K562 (cell line): Measurements from ENCODE around the gene ANKRD23. TPM values are rescaled to one million over a fixed set of nuclear protein-coding genes. Genes with fewer than 3 reads are reported as not detected.

ENCODE experiments used
- ATAC-seq: fragments of 200-7000 bp; cut with Tn5 transposase; 3 replicates; pipeline ENCODE4 v1.9.1; 2020; ENCODE audit warnings: moderate library complexity
- BruUV-seq: library from RNA; stranded (reverse); fragments of 400-500 nt; replicated peaks from 2 replicates; lab custom pipeline; 2021; lab: Mats Ljungman, UMichigan
- CTCF ChIA-PET: fragments of 300-600 bp; formaldehyde crosslinking; extraction: SDS; loops from one replicate; lab custom pipeline; 2021; ENCODE audit warnings: low intra/inter-chr PET ratio; lab: Yijun Ruan, JAX
- POLR2A ChIA-PET: fragments of 300-600, 350-650 bp; sonication (Branson Sonifier 250); formaldehyde crosslinking; extraction: SDS; loops from one replicate; lab custom pipeline; 2021; ENCODE audit warnings: antibody characterized with exemption, inconsistent platforms; lab: Yijun Ruan, JAX
- DNase-seq, 4 experiments: peaks; one replicate each; pipeline versions ENCODE4 v3.0.0 to v3.0.0-alpha.2; 2011 to 2018; ENCODE audit warnings: low spot score in 3 of 4, mixed read lengths in 3 of 4; ENCODE audit errors: extremely low read depth in 1 of 4
- FAIRE-seq: peaks from 2 replicates; lab custom pipeline; 2011; peaks lifted over from hg19 to GRCh38; lab: Jason Lieb, UNC
- H2AFZ ChIP-seq: 2 replicates; pipeline ENCODE4 v1.6.0; 2011; ENCODE audit warnings: low read depth, low read length, control low read depth, inconsistent platforms
- H3K27ac ChIP-seq: fragments of 200-600 bp; 3 replicates; pipeline ENCODE4 v1.8.0; 2011; ENCODE audit warnings: low read depth, mild to moderate bottlenecking, control low read depth, inconsistent platforms, low read length, moderate library complexity, mixed read lengths; ENCODE audit errors: extremely low read depth
- H3K27me3 ChIP-seq, 2 experiments: fragments of 300-600 bp in 1 of 2; 2 replicates in 1 of 2; 3 replicates in 1 of 2; pipeline versions ENCODE4 v1.6.0 to v1.8.0; 2011; ENCODE audit warnings: inconsistent platforms in 2 of 2, low read length in 2 of 2, mild to moderate bottlenecking in 1 of 2, mixed read lengths in 1 of 2, moderate library complexity in 1 of 2; ENCODE audit not compliant: control insufficient read depth in 2 of 2, insufficient read depth in 2 of 2
- H3K36me3 ChIP-seq: fragments of 300-600 bp; 3 replicates; pipeline ENCODE4 v1.8.0; 2011; ENCODE audit warnings: mild to moderate bottlenecking, low read length, inconsistent platforms; ENCODE audit not compliant: control insufficient read depth, insufficient read depth
- H3K4me1 ChIP-seq, 2 experiments: fragments of 200-600 bp in 1 of 2; replicated peaks in 1 of 2; 2 replicates in 1 of 2; 3 replicates in 1 of 2; pipeline versions ENCODE4 v1.5.1 to v1.8.0; 2011; ENCODE audit warnings: inconsistent platforms in 2 of 2, low read length in 2 of 2, mild to moderate bottlenecking in 1 of 2, mixed read lengths in 1 of 2, moderate library complexity in 1 of 2; ENCODE audit not compliant: control insufficient read depth in 2 of 2, insufficient read depth in 2 of 2
- H3K4me2 ChIP-seq: 2 replicates; pipeline ENCODE4 v1.6.1; 2011; ENCODE audit warnings: low read length, control low read depth, inconsistent platforms, mixed read lengths; ENCODE audit not compliant: insufficient read depth
- H3K4me3 ChIP-seq: fragments of 200-600 bp; sonication (generic), shearing (Covaris generic); 2 replicates; pipeline ENCODE4 v1.5.1; 2016; ENCODE audit warnings: control low read depth, inconsistent platforms
- H3K79me2 ChIP-seq: fragments of 200-600 bp; 3 replicates; pipeline ENCODE4 v1.8.0; 2011; ENCODE audit warnings: low read length, inconsistent platforms; ENCODE audit not compliant: control insufficient read depth, insufficient read depth
- H3K9ac ChIP-seq, 2 experiments: 2 replicates each; pipeline versions ENCODE4 v1.6.0 to v1.6.1; 2011; ENCODE audit warnings: low read depth in 2 of 2, low read length in 2 of 2, control low read depth in 1 of 2, inconsistent platforms in 1 of 2, mild to moderate bottlenecking in 1 of 2, mixed read lengths in 1 of 2; ENCODE audit not compliant: insufficient read depth in 1 of 2
- H3K9me1 ChIP-seq: one replicate; pipeline ENCODE4 v1.6.0; 2011; ENCODE audit warnings: inconsistent platforms, mild to moderate bottlenecking, low read length, moderate library complexity; ENCODE audit not compliant: control insufficient read depth, insufficient read depth
- H3K9me3 ChIP-seq: replicated peaks from 2 replicates; pipeline ENCODE4 v1.5.1; 2011; ENCODE audit warnings: low read depth, low read length, inconsistent platforms; ENCODE audit not compliant: control insufficient read depth, insufficient read depth
- H4K20me1 ChIP-seq: replicated peaks from 2 replicates; pipeline ENCODE4 v1.6.1; 2011; ENCODE audit warnings: low read length, inconsistent platforms, mixed read lengths; ENCODE audit not compliant: control insufficient read depth, insufficient read depth
- CBFA2T2 ChIP-seq: fragments of 450-650 bp; conservative IDR thresholded peaks from 2 replicates; pipeline ENCODE4 v1.6.1; 2017; ENCODE audit warnings: mild to moderate bottlenecking
- CBFA2T3 ChIP-seq: fragments of 450-650 bp; IDR thresholded peaks from 2 replicates; pipeline ENCODE4 v1.6.1; 2017
- E2F6 ChIP-seq, 2 experiments: IDR thresholded peaks; 2 replicates each; pipeline ENCODE4 v1.6.1; 2011; ENCODE audit warnings: borderline replicate concordance in 1 of 2, control low read depth in 1 of 2, low read depth in 1 of 2, low read length in 1 of 2, mild to moderate bottlenecking in 1 of 2, mixed read lengths in 1 of 2, moderate library complexity in 1 of 2; ENCODE audit not compliant: insufficient read depth in 1 of 2, insufficient read length in 1 of 2, poor library complexity in 1 of 2, severe bottlenecking in 1 of 2; ENCODE audit errors: extremely low read depth in 1 of 2
- ETV6 ChIP-seq, 3 experiments: fragments of 150-350 bp in 1 of 3; sonication (generic) in 1 of 3; formaldehyde crosslinking in 1 of 3; IDR thresholded peaks; 2 replicates each; pipeline versions ENCODE4 v1.6.1 to v1.8.0; 2014 to 2022; ENCODE audit warnings: borderline replicate concordance in 2 of 3, low read depth in 2 of 3, antibody characterized with exemption in 1 of 3, low read length in 1 of 3, mild to moderate bottlenecking in 1 of 3, missing genetic modification reagents in 1 of 3
- HES1 ChIP-seq: fragments of 450-650 bp; IDR thresholded peaks from 2 replicates; pipeline ENCODE4 v1.6.1; 2016; ENCODE audit warnings: low read depth, mild to moderate bottlenecking, moderate library complexity
- MECOM ChIP-seq: fragments of 250-450 bp; sonication (Bioruptor Pico); IDR thresholded peaks from 2 replicates; pipeline ENCODE4 v1.8.0; 2022; ENCODE audit warnings: inconsistent platforms
- MTF1 ChIP-seq: fragments of 250-450 bp; sonication (Bioruptor Pico); IDR thresholded peaks from 2 replicates; pipeline ENCODE4 v1.9.0; 2021; ENCODE audit warnings: moderate library complexity, mild to moderate bottlenecking, inconsistent platforms, borderline replicate concordance
- MXD1 ChIP-seq: fragments of 250-450 bp; sonication (Bioruptor Pico); IDR thresholded peaks from 2 replicates; pipeline ENCODE4 v1.8.0; 2021; ENCODE audit warnings: borderline replicate concordance, mild to moderate bottlenecking, moderate library complexity; ENCODE audit not compliant: poor library complexity, severe bottlenecking
- NFATC3 ChIP-seq: fragments of 450-650 bp; IDR thresholded peaks from 2 replicates; pipeline ENCODE4 v1.6.1; 2017; ENCODE audit warnings: mild to moderate bottlenecking
- POLR2G ChIP-seq: fragments of 200-400 bp; formaldehyde crosslinking; IDR thresholded peaks from 2 replicates; pipeline ENCODE4 v1.6.1; 2017; ENCODE audit warnings: low read depth, mild to moderate bottlenecking, antibody characterized with exemption, low read length, moderate library complexity
- PRMT5 ChIP-seq: sonication (generic); formaldehyde crosslinking; IDR thresholded peaks from 2 replicates; pipeline ENCODE4 v1.5.0; 2020; ENCODE audit warnings: missing genetic modification reagents
- SPI1 ChIP-seq: IDR thresholded peaks from 2 replicates; pipeline ENCODE4 v1.6.1; 2011; ENCODE audit warnings: low read depth, low read length, control low read depth, borderline replicate concordance
- STAT5A ChIP-seq: IDR thresholded peaks from 2 replicates; pipeline ENCODE4 v1.6.1; 2012; ENCODE audit warnings: low read length, inconsistent platforms, borderline replicate concordance
- ZNF347 ChIP-seq: fragments of 450-650 bp; formaldehyde crosslinking; IDR thresholded peaks from 2 replicates; pipeline ENCODE4 v1.4.0; 2020; ENCODE audit warnings: low read depth, mild to moderate bottlenecking, moderate library complexity
- ZNF592 ChIP-seq: fragments of 450-650 bp; IDR thresholded peaks from 2 replicates; pipeline ENCODE4 v1.6.1; 2017; ENCODE audit warnings: antibody characterized with exemption, mild to moderate bottlenecking
- ZNF830 ChIP-seq: fragments of 250-450 bp; sonication (Bioruptor Pico); IDR thresholded peaks from 2 replicates; pipeline ENCODE4 v1.5.0; 2021; ENCODE audit warnings: mild to moderate bottlenecking
- WGBS: fragments of 100-300 bp; shearing (Covaris generic); methylation state at CpG from one replicate; pipeline ENCODE4 v1.1.6; 2016; ENCODE audit warnings: low coverage, mixed read lengths; ENCODE audit not compliant: insufficient coverage; ENCODE audit errors: missing lambda C conversion rate; 5-methylcytosine and 5-hydroxymethylcytosine counted together
- in situ Hi-C: fragments of 300-500 bp; cut with MboI; formaldehyde crosslinking; loops from 4 replicates; pipeline ENCODE4 v1.15.0; 2018; ENCODE audit warnings: inconsistent platforms, mixed read lengths
- intact Hi-C: fragments of 100-400 bp; cut with micrococcal nuclease; formaldehyde crosslinking; loops from 2 replicates; pipeline ENCODE4 v1.14.2; 2022
- polyA plus RNA-seq, 8 experiments: library from polyadenylated mRNA; depleted of rRNA in 4 of 8; stranded (reverse) in 5 of 8; unstranded in 3 of 8; fragments of >200 nt; fragmentation: Nextera tagmentation in 2 of 8; fragmentation: Illumina TruSeq in 1 of 8; extraction: Ambion mirVana in 2 of 8; extraction: Trizol in 1 of 8; gene quantifications; 2 replicates each; pipeline versions ENCODE4 v1.2.1 to v1.2.3, GENCODE V29; 2011 to 2014; ENCODE audit warnings: inconsistent platforms in 1 of 8, missing spikeins in 1 of 8
- total RNA-seq, 7 experiments: library from RNA; depleted of rRNA in 6 of 7; stranded (reverse); fragments of >200 nt in 6 of 7; fragmentation: Illumina TruSeq in 2 of 7; extraction: Trizol in 2 of 7; gene quantifications; 2 replicates each; pipeline versions ENCODE4 v1.2.1 to v1.2.3, GENCODE V29; 2011 to 2021; ENCODE audit warnings: low replicate concordance in 1 of 7

ANKRD23 gene
- total and polyA plus RNA-seq, 9 of the 15 experiments (the other 6 are each of a cell fraction or from before 2014, with no cell fraction given) = 0.32 to 4.8 (median 2.8) TPM

- ChIA-PET CTCF (no interaction called here), POLR2A (interaction anchor here (0.5 to 1.2 kb wide), 5 partner anchors 18 to 110 kb away, joined by 3 to 5 read pairs (median 3); no protein-coding TSS in a partner anchor)
- intact Hi-C loops = no loop called here
- no peak for TF ChIP-seq NFATC3
- no peak for TF ChIP-seq MTF1 (CRISPR knock-in tag)
- TF ChIP-seq MECOM (CRISPR knock-in tag) = no peak
- TF ChIP-seq ZNF347 (CRISPR knock-in tag) = no peak
- no peak for TF ChIP-seq E2F6 (IDR thresholded peaks at IDR 0.05; ENCODE audit: borderline replicate concordance in 1 of 2, extremely low read depth in 1 of 2, insufficient read depth in 1 of 2, insufficient read length in 1 of 2, low read depth in 1 of 2, low read length in 1 of 2, poor library complexity in 1 of 2, severe bottlenecking in 1 of 2)
- TF ChIP-seq STAT5A = no peak
- TF ChIP-seq ZNF592 = no peak
- TF ChIP-seq ZNF830 (CRISPR knock-in tag) = no peak
- TF ChIP-seq PRMT5 (CRISPR knock-in tag) = no peak
- TF ChIP-seq CBFA2T3 = peak; percentile 68
- TF ChIP-seq POLR2G = 0 out of 2 replicates have a peak, but pooled peaks have one; percentile 23
- no peak for TF ChIP-seq MXD1 (CRISPR knock-in tag)
- no peak for TF ChIP-seq HES1
- no peak for TF ChIP-seq SPI1
- no peak for TF ChIP-seq ETV6 (IDR thresholded peaks at IDR 0.05; ENCODE audit: borderline replicate concordance in 1 of 2, low read depth in 2 of 2, low read length in 1 of 2)
- TF ChIP-seq ETV6 (CRISPR knock-in tag; IDR thresholded peaks at IDR 0.05; ENCODE audit: borderline replicate concordance) = no peak
- peak; percentile 28 for TF ChIP-seq CBFA2T2
These were observed 6.2 kb downstream of the ANKRD23 start for GRCh38 chr2:96837575-96837974.

More at GRCh38 chr2:96837575-96837974, 6.2 kb downstream of the ANKRD23 start:
- WGBS = 45% methylated on average over 9 of the region's 9 CpGs
- Histone ChIP-seq H3K9me1 (peaks cover 3% of the 10 kb centered on the region), H4K20me1 (no peaks in the 10 kb centered on the region), H3K4me2 (no peak overlapping the region), H3K9ac (peak overlapping the region in 1 of 2 experiments; percentile 61; a peak in 2 of 4 replicates), H3K4me3 (no peak overlapping the region), H3K9me3 (no peaks in the 10 kb centered on the region), H3K27me3 (no peaks in the 10 kb centered on the region), H3K4me1 (peaks cover 8 to 31% of the 10 kb centered on the region in 2 experiments; a peak in 4 of 5 replicates), H2AFZ (no peak overlapping the region), H3K27ac (no peak overlapping the region), H3K79me2 (no peaks in the 10 kb centered on the region), H3K36me3 (peaks cover 61% of the 10 kb centered on the region; the same call in 2 of the 3 replicates)
- ATAC-seq = peak; percentile 64
- in situ Hi-C loops = no loop called here
- BruUV-seq = no TSS peak
- FAIRE-seq = peak; percentile 77
- peak; percentile 41 to 67 (median 63) for DNase-seq
